CD4-positive, CD25-positive, alpha-beta regulatory T cell (primary cell): ENCODE results near the gene CXCL17. TPM values are rescaled to one million over a fixed set of nuclear protein-coding genes. Genes with fewer than 3 reads are reported as not detected.

ENCODE experiments used
- ATAC-seq, 2 donors: fragments of 150-1000 bp; cut with Tn5 transposase; one replicate each; pipeline ENCODE4 v1.10.0; 2021; ENCODE audit warnings: low read depth in 2 of 2, moderate number of reproducible peaks in 2 of 2, moderate library complexity in 1 of 2
- DNase-seq, 3 donors: peaks; one replicate each; pipeline versions ENCODE4 v3.0.0 to v3.0.0-alpha.2; 2012 to 2022; ENCODE audit warnings: mixed read lengths in 1 of 3
- H3K27ac ChIP-seq: one replicate; pipeline ENCODE4 v1.7.0; 2013; ENCODE audit warnings: mild to moderate bottlenecking, low read length; ENCODE audit not compliant: insufficient read depth, poor library complexity, severe bottlenecking
- H3K27me3 ChIP-seq: one replicate; pipeline ENCODE4 v1.7.0; 2013; ENCODE audit warnings: low read length; ENCODE audit not compliant: control insufficient read depth, insufficient read depth
- H3K36me3 ChIP-seq: one replicate; pipeline ENCODE4 v1.7.0; 2013; ENCODE audit warnings: mild to moderate bottlenecking, low read length, moderate library complexity; ENCODE audit not compliant: control insufficient read depth, insufficient read depth
- H3K4me1 ChIP-seq: 2 replicates; pipeline ENCODE4 v1.7.0; 2013; ENCODE audit warnings: mild to moderate bottlenecking, low read length; ENCODE audit not compliant: insufficient read depth, control insufficient read depth, poor library complexity, severe bottlenecking
- H3K4me3 ChIP-seq: one replicate; pipeline ENCODE4 v1.7.0; 2013; ENCODE audit warnings: low read depth, mild to moderate bottlenecking, low read length, moderate library complexity
- H3K9me3 ChIP-seq, 2 experiments: 1 replicate in 1 of 2; 2 replicates in 1 of 2; pipeline ENCODE4 v1.7.0; 2013; ENCODE audit warnings: low read length in 2 of 2, mild to moderate bottlenecking in 1 of 2, moderate library complexity in 1 of 2; ENCODE audit not compliant: control insufficient read depth in 2 of 2
- H3K27ac Mint-ChIP-seq, 3 donors: one replicate each; pipeline ENCODE4 v1.8.0; 2020 to 2022; ENCODE audit warnings: mild to moderate bottlenecking in 3 of 3, mixed read lengths in 3 of 3, moderate library complexity in 2 of 3
- H3K27me3 Mint-ChIP-seq: one replicate; pipeline ENCODE4 v1.8.0; 2022; ENCODE audit warnings: mild to moderate bottlenecking, mixed read lengths
- H3K36me3 Mint-ChIP-seq: one replicate; pipeline ENCODE4 v1.8.0; 2020; ENCODE audit warnings: mixed read lengths
- H3K4me1 Mint-ChIP-seq, 4 donors: one replicate each; pipeline ENCODE4 v1.8.0; 2020 to 2022; ENCODE audit warnings: mixed read lengths in 4 of 4, mild to moderate bottlenecking in 1 of 4
- H3K4me3 Mint-ChIP-seq, 4 donors: one replicate each; pipeline ENCODE4 v1.8.0; 2020 to 2022; ENCODE audit warnings: mild to moderate bottlenecking in 4 of 4, mixed read lengths in 4 of 4, moderate library complexity in 3 of 4
- H3K9me3 Mint-ChIP-seq, 7 donors: one replicate each; pipeline ENCODE4 v1.8.0; 2020 to 2022; ENCODE audit warnings: mixed read lengths in 7 of 7, mild to moderate bottlenecking in 3 of 7, moderate library complexity in 2 of 7
- polyA plus RNA-seq, 4 donors: library from polyadenylated mRNA; unstranded; fragments of 300-500 nt; fragmentation: Illumina TruSeq; gene quantifications; one replicate each; pipeline ENCODE4 v1.2.3, GENCODE V29; 2021
- total RNA-seq: library from RNA; stranded (reverse); gene quantifications from one replicate; pipeline ENCODE4 v1.2.3, GENCODE V29; 2022

Gene CXCL17
- total and polyA plus RNA-seq, 5 donors from 2014 or later = 0.28 TPM; not detected in 4

- no peaks in the 10 kb centered on the region for H3K9me3 Mint-ChIP-seq
- peaks cover 6% of the 10 kb centered on the region for H3K27me3 Mint-ChIP-seq
- peaks cover 3% of the 10 kb centered on the region for H3K36me3 Mint-ChIP-seq
- H3K27ac ChIP-seq = peak overlapping the region; percentile 83
- no peaks in the 10 kb centered on the region for H3K27me3 ChIP-seq
- DNase-seq = no peak
- ATAC-seq = no peak
- peaks cover 1% of the 10 kb centered on the region for H3K36me3 ChIP-seq
- H3K27ac Mint-ChIP-seq = peak overlapping the region; percentile 97 to 99 (median 97)
- no peaks in the 10 kb centered on the region for H3K9me3 ChIP-seq
- peaks cover 45% of the 10 kb centered on the region for H3K4me1 ChIP-seq
- H3K4me3 ChIP-seq = peak overlapping the region; percentile 85
- H3K4me1 Mint-ChIP-seq = peaks cover 11 to 57% (median 35%) of the 10 kb centered on the region in 4 donors
- H3K4me3 Mint-ChIP-seq = peak overlapping the region; percentile 98 to 100 (median 98)
Measured at GRCh38 chr19:42422092-42422900, 20.4 kb downstream of the CXCL17 start.

GRCh38 chr19:42421591-42422031 lies 21.1 kb downstream of the CXCL17 start:
- peak overlapping the region; percentile 69 to 98 (median 98) for H3K4me3 Mint-ChIP-seq
- no peak for ATAC-seq
- peaks cover 3% of the 10 kb centered on the region for H3K36me3 Mint-ChIP-seq
- H3K27ac ChIP-seq = no peak overlapping the region
- peak overlapping the region; percentile 85 for H3K4me3 ChIP-seq
- DNase-seq = no peak
- no peaks in the 10 kb centered on the region for H3K9me3 Mint-ChIP-seq
- H3K27me3 ChIP-seq = no peaks in the 10 kb centered on the region
- H3K4me1 Mint-ChIP-seq = peaks cover 11 to 57% (median 32%) of the 10 kb centered on the region in 4 donors
- H3K27ac Mint-ChIP-seq = peak overlapping the region in 1 of 3 donors; percentile 97
- no peaks in the 10 kb centered on the region for H3K27me3 Mint-ChIP-seq
- H3K9me3 ChIP-seq = no peaks in the 10 kb centered on the region
- H3K36me3 ChIP-seq = peaks cover 3% of the 10 kb centered on the region
- H3K4me1 ChIP-seq = peaks cover 45% of the 10 kb centered on the region

- no peaks in the 10 kb centered on the region for H3K9me3 ChIP-seq
- no peak overlapping the region for H3K4me3 ChIP-seq
- peaks cover 8% of the 10 kb centered on the region for H3K36me3 ChIP-seq
- H3K27me3 ChIP-seq = no peaks in the 10 kb centered on the region
- no peaks in the 10 kb centered on the region for H3K9me3 Mint-ChIP-seq
- peak overlapping the region; percentile 69 to 98 (median 98) for H3K4me3 Mint-ChIP-seq
- ATAC-seq (no peak), DNase-seq (no peak)
- peaks cover 11 to 57% (median 32%) of the 10 kb centered on the region in 4 donors for H3K4me1 Mint-ChIP-seq
- H3K27me3 Mint-ChIP-seq = no peaks in the 10 kb centered on the region
- H3K27ac ChIP-seq = no peak overlapping the region
- peaks cover 3% of the 10 kb centered on the region for H3K36me3 Mint-ChIP-seq
- peaks cover 45% of the 10 kb centered on the region for H3K4me1 ChIP-seq
- H3K27ac Mint-ChIP-seq = peak overlapping the region in 2 of 3 donors; percentile 86 to 97
Measured at GRCh38 chr19:42421101-42421500, 21.6 kb downstream of the CXCL17 start.

DNA sequence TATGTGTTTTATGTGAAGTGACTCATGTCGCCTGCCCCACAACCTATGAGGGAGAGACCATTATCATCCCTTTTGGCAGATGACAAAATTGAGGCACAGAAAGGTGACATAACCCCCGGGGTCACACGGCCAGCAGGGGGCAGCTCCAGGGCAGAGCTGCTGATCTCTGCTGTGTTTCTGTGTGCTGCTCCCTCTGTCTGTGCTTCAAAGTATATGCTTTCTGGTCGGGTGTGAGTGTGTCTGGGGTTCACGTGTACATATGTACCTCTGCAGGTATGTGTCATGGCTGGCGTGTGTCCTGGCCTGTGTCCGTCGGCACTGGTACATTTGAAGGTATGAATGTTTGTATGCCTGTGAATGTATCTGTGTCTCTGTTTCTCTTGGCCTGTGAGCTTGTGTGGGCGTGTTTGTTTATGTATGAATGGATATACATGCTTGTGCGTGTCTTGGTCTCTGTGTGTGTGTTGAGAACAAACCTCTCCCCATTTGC lies 22.6 kb downstream of the CXCL17 start:
- peak overlapping the region in 2 of 3 donors; percentile 27 to 48 for H3K27ac Mint-ChIP-seq
- H3K27me3 Mint-ChIP-seq = no peaks in the 10 kb centered on the region
- Histone ChIP-seq H3K4me1 (peaks cover 45% of the 10 kb centered on the region), H3K27ac (no peak overlapping the region), H3K9me3 (no peaks in the 10 kb centered on the region), H3K4me3 (no peak overlapping the region), H3K27me3 (no peaks in the 10 kb centered on the region), H3K36me3 (peaks cover 13% of the 10 kb centered on the region)
- peaks cover 3% of the 10 kb centered on the region for H3K36me3 Mint-ChIP-seq
- H3K9me3 Mint-ChIP-seq = no peaks in the 10 kb centered on the region
- H3K4me1 Mint-ChIP-seq = peaks cover 11 to 56% (median 32%) of the 10 kb centered on the region in 4 donors
- peak; percentile 63 to 89 (median 78) for DNase-seq
- H3K4me3 Mint-ChIP-seq = peak overlapping the region; percentile 12 to 86 (median 46)
- peak; percentile 46 to 50 for ATAC-seq

DNA sequence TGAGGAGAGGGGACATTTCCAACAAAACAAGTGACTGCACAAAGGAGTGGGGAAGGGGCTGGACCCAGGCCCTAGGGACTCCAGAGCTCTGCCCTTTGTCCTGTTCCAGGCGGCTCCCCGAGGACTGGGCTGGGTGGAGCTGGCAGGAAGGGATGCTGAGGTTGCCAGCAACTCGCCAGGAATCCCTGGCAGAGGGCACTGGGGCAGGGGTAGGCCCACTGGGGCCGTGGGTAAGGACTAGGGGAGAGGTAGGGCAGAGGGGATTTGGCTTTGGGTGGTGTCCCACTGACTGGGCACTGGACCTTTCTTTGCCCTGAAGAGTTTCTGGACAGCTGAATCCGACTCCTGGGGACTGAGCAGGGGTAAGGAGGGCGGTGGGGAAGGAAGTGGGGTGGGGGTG lies 23.4 kb downstream of the CXCL17 start:
- Histone ChIP-seq H3K9me3 (no peaks in the 10 kb centered on the region), H3K27ac (no peak overlapping the region), H3K4me3 (no peak overlapping the region), H3K36me3 (peaks cover 19% of the 10 kb centered on the region), H3K4me1 (peaks cover 45% of the 10 kb centered on the region), H3K27me3 (no peaks in the 10 kb centered on the region)
- H3K27me3 Mint-ChIP-seq = no peaks in the 10 kb centered on the region
- no peak overlapping the region for H3K4me3 Mint-ChIP-seq
- no peak for DNase-seq
- peaks cover 11 to 52% (median 32%) of the 10 kb centered on the region in 4 donors for H3K4me1 Mint-ChIP-seq
- H3K36me3 Mint-ChIP-seq = peaks cover 3% of the 10 kb centered on the region
- no peak for ATAC-seq
- H3K9me3 Mint-ChIP-seq = no peaks in the 10 kb centered on the region
- H3K27ac Mint-ChIP-seq = no peak overlapping the region

DNA sequence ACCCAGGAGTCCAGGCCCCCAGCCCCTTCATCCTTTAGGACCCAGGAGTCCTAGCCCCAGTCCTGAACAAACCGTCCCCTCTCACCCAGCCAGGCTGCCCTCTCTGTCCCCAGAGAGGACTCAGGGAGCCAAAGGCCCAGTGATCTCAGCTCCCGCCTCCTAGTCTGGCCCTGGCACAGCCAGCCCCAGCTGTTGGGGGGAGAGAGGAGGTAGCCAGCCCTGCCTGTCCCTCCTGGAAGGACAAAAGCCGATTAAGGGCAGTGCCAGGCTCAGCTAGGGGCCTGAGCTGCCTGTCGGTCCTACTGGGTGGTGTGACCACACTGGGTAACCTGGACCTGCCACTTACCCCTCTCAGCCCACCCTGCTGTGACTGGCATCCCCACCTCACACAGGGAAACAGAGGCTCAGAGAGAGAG lies 30.1 kb downstream of the CXCL17 start:
- ATAC-seq (no peak), DNase-seq (no peak)
- Mint-ChIP-seq H3K27me3 (no peaks in the 10 kb centered on the region), H3K4me1 (peaks cover 0 to 23% (median 1%) of the 10 kb centered on the region in 4 donors), H3K9me3 (peaks cover 0 to 1% (median 0%) of the 10 kb centered on the region in 7 donors), H3K27ac (no peak overlapping the region), H3K4me3 (no peak overlapping the region), H3K36me3 (peaks cover 14% of the 10 kb centered on the region)
- Histone ChIP-seq H3K4me3 (no peak overlapping the region), H3K27me3 (no peaks in the 10 kb centered on the region), H3K4me1 (no peaks in the 10 kb centered on the region), H3K36me3 (peaks cover 25% of the 10 kb centered on the region), H3K9me3 (no peaks in the 10 kb centered on the region), H3K27ac (no peak overlapping the region)

- DNase-seq = no peak
- H3K9me3 Mint-ChIP-seq = peaks cover 0 to 1% (median 0%) of the 10 kb centered on the region in 7 donors
Measured at GRCh38 chr19:42412227-42412626, 30.5 kb downstream of the CXCL17 start.

More at GRCh38 chr19:42412227-42412626, 30.5 kb downstream of the CXCL17 start:
- Histone ChIP-seq H3K27ac (no peak overlapping the region), H3K4me3 (no peak overlapping the region), H3K36me3 (peaks cover 24% of the 10 kb centered on the region), H3K9me3 (no peaks in the 10 kb centered on the region), H3K4me1 (no peaks in the 10 kb centered on the region), H3K27me3 (no peaks in the 10 kb centered on the region)
- Mint-ChIP-seq H3K36me3 (peaks cover 17% of the 10 kb centered on the region), H3K4me1 (peaks cover 0 to 23% (median 1%) of the 10 kb centered on the region in 4 donors), H3K27me3 (no peaks in the 10 kb centered on the region), H3K4me3 (no peak overlapping the region), H3K27ac (peak overlapping the region in 2 of 3 donors; percentile 14 to 36)
- no peak for ATAC-seq
